Calu3 (cell line): ENCODE data around the gene EEF1G. TPM values are rescaled to one million over a fixed set of nuclear protein-coding genes. Genes with fewer than 3 reads are reported as not detected.
A peak's percentile ranks its signal among the peaks of the same experiment; 100 is the strongest.

Source experiments
- BruUV-seq: library from RNA; stranded (reverse); fragments of 400-500 nt; replicated peaks from 2 replicates; lab custom pipeline; 2021; lab: Mats Ljungman, UMichigan
- CTCF ChIA-PET: fragments of 300-600 bp; sonication (Branson Sonifier 250); formaldehyde crosslinking; loops from one replicate; lab custom pipeline; 2022; ENCODE audit warnings: antibody characterized with exemption; lab: Charles Lee
- DNase-seq: peaks from one replicate; pipeline ENCODE4 v3.0.0; 2022
- H3K27ac Mint-ChIP-seq: one replicate; pipeline ENCODE4 v1.8.0; 2022; ENCODE audit warnings: mixed read lengths; ENCODE audit not compliant: unreplicated experiment
- H3K27me3 Mint-ChIP-seq: one replicate; pipeline ENCODE4 v1.8.0; 2022; ENCODE audit warnings: mixed read lengths; ENCODE audit not compliant: unreplicated experiment
- H3K36me3 Mint-ChIP-seq: one replicate; pipeline ENCODE4 v1.8.0; 2022; ENCODE audit warnings: mild to moderate bottlenecking, moderate library complexity, mixed read lengths; ENCODE audit not compliant: insufficient read depth, unreplicated experiment
- H3K4me1 Mint-ChIP-seq: one replicate; pipeline ENCODE4 v1.8.0; 2022; ENCODE audit warnings: mild to moderate bottlenecking, low read depth, mixed read lengths; ENCODE audit not compliant: unreplicated experiment
- H3K4me3 Mint-ChIP-seq: one replicate; pipeline ENCODE4 v1.8.0; 2022; ENCODE audit warnings: mild to moderate bottlenecking, low read depth, moderate library complexity, mixed read lengths; ENCODE audit not compliant: unreplicated experiment
- H3K9me3 Mint-ChIP-seq: one replicate; pipeline ENCODE4 v1.8.0; 2022; ENCODE audit warnings: low read depth, mixed read lengths; ENCODE audit not compliant: unreplicated experiment
- intact Hi-C: fragments of 100-400 bp; cut with micrococcal nuclease; formaldehyde crosslinking; loops from one replicate; pipeline ENCODE4 v1.10.0; 2022; ENCODE audit not compliant: unreplicated experiment
- microRNA-seq: library from miRNA; unstranded; fragments of <30 nt; microRNA quantifications from one replicate; pipeline ENCODE4 v1.2.0, GENCODE V29; 2022
- total RNA-seq: library from RNA; stranded (reverse); gene quantifications from 2 replicates; pipeline ENCODE4 v1.2.3, GENCODE V29; 2022
- TF ChIP-seq, protein P1 (sequence below): fragments of 200-600 bp; IDR thresholded peaks from one replicate; pipeline ENCODE4 v1.8.0; 2022; ENCODE audit warnings: antibody characterized with exemption; ENCODE audit not compliant: unreplicated experiment

EEF1G gene
- total RNA-seq, 1 experiment from 2014 or later, result 1,189 TPM

DNA sequence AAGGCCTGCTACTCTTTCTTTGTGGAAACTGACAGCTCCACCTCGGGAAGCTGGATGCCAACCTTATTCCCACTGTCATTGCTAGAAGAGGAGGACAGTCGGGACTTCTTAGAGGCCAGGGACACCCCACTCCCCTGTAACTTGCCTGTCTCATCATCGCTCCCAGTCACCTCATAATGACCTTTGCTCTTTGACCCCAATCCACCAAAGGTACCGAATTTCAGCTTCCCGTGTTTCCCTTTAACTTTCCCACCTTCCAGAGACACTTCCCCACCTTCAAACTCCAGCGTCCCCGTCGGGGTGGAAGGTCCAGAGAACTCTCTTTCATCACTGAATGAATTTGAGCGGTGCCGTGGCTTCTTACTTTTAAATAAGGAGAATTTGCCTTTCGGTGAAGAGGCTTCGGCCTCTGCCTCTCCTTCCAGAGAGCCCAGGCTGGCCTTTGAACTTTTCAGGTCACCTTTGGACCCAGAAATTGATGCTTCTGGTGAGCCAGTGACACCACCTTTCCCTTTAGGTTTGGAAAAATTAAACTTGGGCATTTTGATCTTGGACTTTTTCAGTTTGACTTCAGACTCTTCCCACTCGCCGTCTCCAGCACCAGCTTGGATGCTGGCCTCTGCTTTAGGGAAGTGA, 56.8 kb downstream of the EEF1G start:
- TSS peak; percentile 8 for BruUV-seq
- no peak overlapping the region for H3K27ac Mint-ChIP-seq
- CTCF ChIA-PET, result interaction anchor here (1.0 kb wide), 1 partner anchor 93 kb away, joined by 4 read pairs; no protein-coding TSS in a partner anchor
- no peak overlapping the region for H3K4me3 Mint-ChIP-seq
- peaks cover 7% of the 10 kb centered on the region for H3K4me1 Mint-ChIP-seq
- H3K27me3 Mint-ChIP-seq, result no peaks in the 10 kb centered on the region
- H3K36me3 Mint-ChIP-seq, result peaks cover 46% of the 10 kb centered on the region
- intact Hi-C loops, result no loop called here
- no peaks in the 10 kb centered on the region for H3K9me3 Mint-ChIP-seq
- TF ChIP-seq, protein P1, sequence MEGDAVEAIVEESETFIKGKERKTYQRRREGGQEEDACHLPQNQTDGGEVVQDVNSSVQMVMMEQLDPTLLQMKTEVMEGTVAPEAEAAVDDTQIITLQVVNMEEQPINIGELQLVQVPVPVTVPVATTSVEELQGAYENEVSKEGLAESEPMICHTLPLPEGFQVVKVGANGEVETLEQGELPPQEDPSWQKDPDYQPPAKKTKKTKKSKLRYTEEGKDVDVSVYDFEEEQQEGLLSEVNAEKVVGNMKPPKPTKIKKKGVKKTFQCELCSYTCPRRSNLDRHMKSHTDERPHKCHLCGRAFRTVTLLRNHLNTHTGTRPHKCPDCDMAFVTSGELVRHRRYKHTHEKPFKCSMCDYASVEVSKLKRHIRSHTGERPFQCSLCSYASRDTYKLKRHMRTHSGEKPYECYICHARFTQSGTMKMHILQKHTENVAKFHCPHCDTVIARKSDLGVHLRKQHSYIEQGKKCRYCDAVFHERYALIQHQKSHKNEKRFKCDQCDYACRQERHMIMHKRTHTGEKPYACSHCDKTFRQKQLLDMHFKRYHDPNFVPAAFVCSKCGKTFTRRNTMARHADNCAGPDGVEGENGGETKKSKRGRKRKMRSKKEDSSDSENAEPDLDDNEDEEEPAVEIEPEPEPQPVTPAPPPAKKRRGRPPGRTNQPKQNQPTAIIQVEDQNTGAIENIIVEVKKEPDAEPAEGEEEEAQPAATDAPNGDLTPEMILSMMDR, result no peak
- DNase-seq, result no peak

- TF ChIP-seq, protein P1, result no peak
- Mint-ChIP-seq H3K4me1 (peaks cover 7% of the 10 kb centered on the region), H3K36me3 (peaks cover 34% of the 10 kb centered on the region), H3K27me3 (no peaks in the 10 kb centered on the region), H3K27ac (no peak overlapping the region), H3K4me3 (no peak overlapping the region), H3K9me3 (no peaks in the 10 kb centered on the region)
- BruUV-seq, result no TSS peak
- DNase-seq, result no peak
- intact Hi-C loops, result no loop called here
- CTCF ChIA-PET, result interaction anchor here (0.9 to 1.5 kb wide), 2 partner anchors 46 to 89 kb away, joined by 3 to 6 read pairs; no protein-coding TSS in a partner anchor
These were observed 59.5 kb downstream of the EEF1G start for GRCh38 chr11:62514151-62514550.

DNA sequence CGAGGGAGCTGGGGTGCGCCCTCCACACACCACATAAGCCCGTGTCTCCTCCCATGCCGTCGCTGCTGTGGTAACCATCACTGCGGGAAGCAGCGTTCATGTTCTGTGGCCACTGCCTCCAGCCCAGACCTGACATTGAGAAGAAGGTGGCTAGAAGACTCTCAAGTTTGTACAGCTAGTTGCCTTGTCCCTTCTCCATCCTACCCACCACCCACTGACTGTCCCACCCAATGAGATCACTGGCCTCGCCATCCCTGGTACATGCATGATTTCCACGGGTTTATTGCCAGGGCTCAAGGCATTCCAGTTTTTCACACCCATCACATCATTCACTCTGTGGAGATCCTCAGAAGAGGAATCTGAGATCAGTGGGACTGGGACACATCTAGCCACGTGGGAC, 60.1 kb downstream of the EEF1G start:
- DNase-seq, result no peak
- Mint-ChIP-seq H3K9me3 (no peaks in the 10 kb centered on the region), H3K27ac (no peak overlapping the region), H3K4me1 (peaks cover 11% of the 10 kb centered on the region), H3K4me3 (no peak overlapping the region), H3K27me3 (no peaks in the 10 kb centered on the region), H3K36me3 (peaks cover 28% of the 10 kb centered on the region)
- CTCF ChIA-PET, result interaction anchor here (1.5 kb wide), 1 partner anchor 47 kb away, joined by 3 read pairs; no protein-coding TSS in a partner anchor
- TF ChIP-seq, protein P1, result no peak
- BruUV-seq, result no TSS peak
- intact Hi-C loops, result no loop called here

DNA sequence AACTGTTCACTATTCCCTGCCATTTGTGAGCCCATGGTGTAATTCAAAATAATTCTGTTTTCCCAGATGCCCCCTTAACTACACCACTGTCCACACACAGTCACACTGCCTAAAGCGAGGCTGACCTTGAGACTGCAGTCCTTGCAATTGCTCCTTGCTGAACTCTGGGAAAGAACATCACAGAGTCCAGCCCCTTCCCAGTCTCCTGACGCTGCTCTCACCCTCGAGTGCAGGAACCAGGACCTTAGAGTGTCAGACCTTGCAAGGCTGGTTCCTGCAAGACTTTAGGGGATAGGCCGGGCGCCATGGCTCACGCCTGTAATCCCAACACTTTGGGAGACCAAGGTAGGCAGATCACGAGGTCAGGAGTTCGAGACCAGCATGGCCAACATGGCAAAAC, 60.7 kb downstream of the EEF1G start:
- DNase-seq, result no peak
- Mint-ChIP-seq H3K4me1 (peaks cover 11% of the 10 kb centered on the region), H3K27me3 (no peaks in the 10 kb centered on the region), H3K27ac (no peak overlapping the region), H3K36me3 (peaks cover 22% of the 10 kb centered on the region), H3K9me3 (no peaks in the 10 kb centered on the region), H3K4me3 (no peak overlapping the region)
- TF ChIP-seq, protein P1, result no peak
- CTCF ChIA-PET, result no interaction called here
- no TSS peak for BruUV-seq
- intact Hi-C loops, result no loop called here

Small RNA genes lying within 50 kb of the gene (microRNA-seq; reads per million reads assigned to microRNA genes)
- 2.5 reads per million for gene MIR6747

Other genes with a start within 250 kb of the EEF1G start
- gene ASRGL1, start 236.4 kb downstream of the EEF1G start, total RNA-seq, result 30.3 and 38.7 TPM in 2 replicates
- gene SCGB1A1, start 154.9 kb downstream of the EEF1G start, total RNA-seq, result not detected in 2 replicates
- gene AHNAK, start 27.1 kb downstream of the EEF1G start, total RNA-seq, result 246 and 253 TPM in 2 replicates
- gene TUT1, start 17.6 kb upstream of the EEF1G start, total RNA-seq, result 21.9 and 26.3 TPM in 2 replicates
- 90.4 and 97.2 TPM in 2 replicates for gene MTA2, start 28.0 kb upstream of the EEF1G start, total RNA-seq
- 43.3 and 51.4 TPM in 2 replicates for gene EML3, start 38.9 kb upstream of the EEF1G start, total RNA-seq
- 1.6 and 2.6 TPM in 2 replicates for gene ROM1, start 39.4 kb upstream of the EEF1G start, total RNA-seq
- 31.5 and 32.7 TPM in 2 replicates for gene B3GAT3, start 48.1 kb upstream of the EEF1G start, total RNA-seq
- gene GANAB, start 72.7 kb upstream of the EEF1G start, total RNA-seq, result 356 and 377 TPM in 2 replicates
- gene INTS5, start 79.4 kb upstream of the EEF1G start, total RNA-seq, result 21.4 and 26.0 TPM in 2 replicates
- 61.7 and 67.4 TPM in 2 replicates for gene C11orf98, start 91.3 kb upstream of the EEF1G start, total RNA-seq
- 17.7 and 23.1 TPM in 2 replicates for gene CSKMT, start 91.4 kb upstream of the EEF1G start, total RNA-seq
- gene UQCC3, start 97.8 kb upstream of the EEF1G start, total RNA-seq, result 10.4 and 11.4 TPM in 2 replicates
- 16.4 and 21.3 TPM in 2 replicates for gene LBHD1, start 98.4 kb upstream of the EEF1G start, total RNA-seq
- 91.9 and 98.7 TPM in 2 replicates for gene UBXN1, start 105.2 kb upstream of the EEF1G start, total RNA-seq
- 0.71 and 1.5 TPM in 2 replicates for gene LRRN4CL, start 115.6 kb upstream of the EEF1G start, total RNA-seq
- 71.5 and 88.0 TPM in 2 replicates for gene BSCL2, start 133.5 kb upstream of the EEF1G start, total RNA-seq
- gene GNG3, start 133.8 kb upstream of the EEF1G start, total RNA-seq, result not detected in 2 replicates
- gene HNRNPUL2, start 153.6 kb upstream of the EEF1G start, total RNA-seq, result 52.6 and 52.7 TPM in 2 replicates
- gene TTC9C, start 154.6 kb upstream of the EEF1G start, total RNA-seq, result 35.5 and 36.7 TPM in 2 replicates
- gene ZBTB3, start 180.3 kb upstream of the EEF1G start, total RNA-seq, result 9.7 and 10.6 TPM in 2 replicates
- gene POLR2G, start 187.7 kb upstream of the EEF1G start, total RNA-seq, result 83.4 and 86.9 TPM in 2 replicates
- gene TAF6L, start 197.5 kb upstream of the EEF1G start, total RNA-seq, result 26.0 and 28.9 TPM in 2 replicates
- 65.6 and 72.3 TPM in 2 replicates for gene TMEM179B, start 213.5 kb upstream of the EEF1G start, total RNA-seq
- 19.4 and 20.5 TPM in 2 replicates for gene TMEM223, start 218.1 kb upstream of the EEF1G start, total RNA-seq
- gene NXF1, start 231.5 kb upstream of the EEF1G start, total RNA-seq, result 48.0 and 51.6 TPM in 2 replicates